Epithelial cell of proximal tubule (primary cell): Measurements from ENCODE around the gene TMEM239. TPM values are rescaled to one million over a fixed set of nuclear protein-coding genes. Genes with fewer than 3 reads are reported as not detected.
"Not testable (repeated sequence)": the region's sequence is repeated elsewhere in the genome, so short reads cannot be mapped to it uniquely, and the experiment has no call there.

Experiments used
- DNase-seq: peaks from one replicate; pipeline ENCODE4 v3.0.0-alpha.2; 2011; ENCODE audit warnings: low read depth
- H3K4me3 ChIP-seq: 2 replicates; pipeline ENCODE4 v1.5.1; 2011; ENCODE audit warnings: low read depth, mild to moderate bottlenecking, low read length
- CTCF ChIP-seq: conservative IDR thresholded peaks from 2 replicates; pipeline ENCODE4 v1.5.1; 2012; ENCODE audit warnings: low read depth, mild to moderate bottlenecking, low read length
- total RNA-seq: library from RNA; depleted of rRNA; stranded (reverse); fragments of >200 nt; gene quantifications from 2 replicates; pipeline ENCODE4 v1.2.3, GENCODE V29; 2015

Gene TMEM239
- total RNA-seq = not detected in 2 replicates

GRCh38 chr20:2816030-2816582 lies at the start of gene TMEM239:
Gene TMEM239 (plus strand): TSS chr20:2816364. CDS start chr20:2816555, 191 bp downstream.
- TF ChIP-seq CTCF = no peak
- no peak within 1 kb of the TSS for H3K4me3 ChIP-seq
- DNase-seq = no peak

- H3K4me3 ChIP-seq = no peak overlapping the region
- no peak for DNase-seq
Observed at GRCh38 chr20:2767768-2768631, 48.2 kb upstream of the TMEM239 start.

GRCh38 chr20:2768632-2769015 lies 47.5 kb upstream of the TMEM239 start:
- DNase-seq = no peak
- no peak overlapping the region for H3K4me3 ChIP-seq
- no peak for TF ChIP-seq CTCF

More at GRCh38 chr20:2767768-2768631, 48.2 kb upstream of the TMEM239 start:
- TF ChIP-seq CTCF = no peak

- not testable (repeated sequence) for DNase-seq, H3K4me3 ChIP-seq
Observed at GRCh38 chr20:2770091-2770490, 46.1 kb upstream of the TMEM239 start.

- H3K4me3 ChIP-seq = no peak overlapping the region
- DNase-seq = no peak
- TF ChIP-seq CTCF = no peak
Observed at GRCh38 chr20:2771631-2772080, 44.5 kb upstream of the TMEM239 start.

GRCh38 chr20:2773812-2774211 lies 42.4 kb upstream of the TMEM239 start:
- no peak for DNase-seq
- no peak overlapping the region for H3K4me3 ChIP-seq
- no peak for TF ChIP-seq CTCF

- H3K4me3 ChIP-seq = no peak overlapping the region
- no peak for TF ChIP-seq CTCF
Observed at GRCh38 chr20:2775139-2775538, 41.0 kb upstream of the TMEM239 start.

More at GRCh38 chr20:2775139-2775538, 41.0 kb upstream of the TMEM239 start:
- no peak for DNase-seq
